D721Med (cell line): ENCODE results near the gene YIF1A.
"Not testable (repeated sequence)": the region's sequence is repeated elsewhere in the genome, so short reads cannot be mapped to it uniquely, and the experiment has no call there.

Experiments
- DNase-seq: peaks from one replicate; pipeline ENCODE4 v3.0.0; 2011; ENCODE audit warnings: low spot score; ENCODE audit not compliant: insufficient read length
- FAIRE-seq: peaks from 2 replicates; lab custom pipeline; 2011; peaks lifted over from hg19 to GRCh38; lab: Jason Lieb, UNC
- TF ChIP-seq, protein P1 (sequence below): IDR thresholded peaks from 2 replicates; pipeline ENCODE4 v1.5.1; 2012; ENCODE audit warnings: mild to moderate bottlenecking, control low read depth; ENCODE audit not compliant: insufficient read depth; ENCODE audit errors: missing control alignments

Gene YIF1A

DNA sequence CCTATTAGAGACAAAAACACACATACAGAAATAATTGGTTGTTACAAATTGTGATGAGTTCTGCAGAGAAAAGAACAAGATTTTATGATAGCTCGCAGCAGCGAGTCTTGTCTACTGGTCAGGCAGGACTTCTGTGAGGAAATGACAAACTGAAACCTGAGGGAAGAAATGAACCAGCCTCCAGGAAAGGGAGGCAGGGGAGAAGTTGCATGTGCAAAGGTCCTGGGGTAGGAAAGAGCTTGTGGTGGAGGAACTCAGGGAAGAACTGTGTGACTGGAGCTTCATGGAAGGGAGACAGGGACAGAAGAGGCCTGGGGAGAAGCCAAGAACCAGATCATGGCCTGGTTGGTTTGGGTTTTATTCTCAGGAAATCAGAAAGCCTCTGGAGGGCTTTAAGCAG, 29.7 kb downstream of the YIF1A start:
- TF ChIP-seq, protein P1, sequence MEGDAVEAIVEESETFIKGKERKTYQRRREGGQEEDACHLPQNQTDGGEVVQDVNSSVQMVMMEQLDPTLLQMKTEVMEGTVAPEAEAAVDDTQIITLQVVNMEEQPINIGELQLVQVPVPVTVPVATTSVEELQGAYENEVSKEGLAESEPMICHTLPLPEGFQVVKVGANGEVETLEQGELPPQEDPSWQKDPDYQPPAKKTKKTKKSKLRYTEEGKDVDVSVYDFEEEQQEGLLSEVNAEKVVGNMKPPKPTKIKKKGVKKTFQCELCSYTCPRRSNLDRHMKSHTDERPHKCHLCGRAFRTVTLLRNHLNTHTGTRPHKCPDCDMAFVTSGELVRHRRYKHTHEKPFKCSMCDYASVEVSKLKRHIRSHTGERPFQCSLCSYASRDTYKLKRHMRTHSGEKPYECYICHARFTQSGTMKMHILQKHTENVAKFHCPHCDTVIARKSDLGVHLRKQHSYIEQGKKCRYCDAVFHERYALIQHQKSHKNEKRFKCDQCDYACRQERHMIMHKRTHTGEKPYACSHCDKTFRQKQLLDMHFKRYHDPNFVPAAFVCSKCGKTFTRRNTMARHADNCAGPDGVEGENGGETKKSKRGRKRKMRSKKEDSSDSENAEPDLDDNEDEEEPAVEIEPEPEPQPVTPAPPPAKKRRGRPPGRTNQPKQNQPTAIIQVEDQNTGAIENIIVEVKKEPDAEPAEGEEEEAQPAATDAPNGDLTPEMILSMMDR, result no peak
- no peak for FAIRE-seq
- DNase-seq, result no peak

DNA sequence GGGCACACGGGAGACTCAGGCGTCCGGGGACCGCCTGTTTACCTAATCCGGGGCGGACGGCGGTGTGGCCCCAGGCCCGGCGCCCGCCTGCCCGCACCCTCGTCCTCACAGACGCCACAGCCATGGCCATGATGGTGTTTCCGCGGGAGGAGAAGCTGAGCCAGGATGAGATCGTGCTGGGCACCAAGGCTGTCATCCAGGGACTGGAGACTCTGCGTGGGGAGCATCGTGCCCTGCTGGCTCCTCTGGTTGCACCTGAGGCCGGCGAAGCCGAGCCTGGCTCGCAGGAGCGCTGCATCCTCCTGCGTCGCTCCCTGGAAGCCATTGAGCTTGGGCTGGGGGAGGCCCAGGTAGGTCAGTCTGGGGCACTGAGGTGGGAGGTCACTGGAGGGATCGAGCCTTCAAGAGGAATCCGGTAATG, 30.5 kb downstream of the YIF1A start:
- FAIRE-seq (no peak), DNase-seq (no peak)
- TF ChIP-seq, protein P1, result no peak

DNA sequence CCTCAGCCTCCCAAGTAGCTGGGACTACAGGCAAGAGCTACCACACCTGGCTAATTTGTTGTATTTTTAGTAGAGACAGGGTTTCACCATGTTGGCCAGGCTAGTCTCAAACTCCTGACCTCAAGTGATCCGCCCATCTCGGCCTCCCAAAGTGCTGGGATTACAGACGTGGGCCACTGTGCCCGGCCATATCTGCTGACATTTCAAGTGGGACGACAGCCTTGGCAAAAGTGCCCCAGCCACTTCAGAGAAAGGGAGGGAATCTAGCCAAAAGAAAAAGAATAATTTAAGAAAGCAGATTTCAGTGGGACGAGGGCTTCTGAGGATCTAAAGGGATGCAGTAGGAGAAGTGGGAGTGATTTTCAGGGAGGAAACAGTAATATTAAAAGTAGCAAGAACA, 35.9 kb downstream of the YIF1A start:
- DNase-seq, FAIRE-seq: not testable (repeated sequence)

DNA sequence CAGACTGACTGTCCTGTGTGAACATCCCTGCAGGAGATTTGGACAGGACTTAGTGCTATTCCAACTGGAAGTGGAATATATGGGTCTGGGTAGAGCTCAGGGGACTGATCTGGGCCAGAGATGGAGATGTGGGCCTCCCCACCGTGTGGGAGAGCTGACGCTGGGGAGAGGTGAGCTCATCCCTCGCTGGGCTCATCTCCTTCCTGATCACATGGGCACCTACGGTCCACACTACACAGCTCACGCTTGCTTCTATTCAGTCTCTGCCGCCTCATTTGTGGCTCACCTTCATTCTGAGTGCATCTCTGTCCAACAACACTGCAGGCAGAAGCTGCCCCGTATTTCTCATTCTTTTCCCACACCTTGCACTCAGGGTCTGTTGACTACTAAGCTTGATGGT, 37.1 kb downstream of the YIF1A start:
- TF ChIP-seq, protein P1, result no peak
- DNase-seq (no peak), FAIRE-seq (no peak)

DNA sequence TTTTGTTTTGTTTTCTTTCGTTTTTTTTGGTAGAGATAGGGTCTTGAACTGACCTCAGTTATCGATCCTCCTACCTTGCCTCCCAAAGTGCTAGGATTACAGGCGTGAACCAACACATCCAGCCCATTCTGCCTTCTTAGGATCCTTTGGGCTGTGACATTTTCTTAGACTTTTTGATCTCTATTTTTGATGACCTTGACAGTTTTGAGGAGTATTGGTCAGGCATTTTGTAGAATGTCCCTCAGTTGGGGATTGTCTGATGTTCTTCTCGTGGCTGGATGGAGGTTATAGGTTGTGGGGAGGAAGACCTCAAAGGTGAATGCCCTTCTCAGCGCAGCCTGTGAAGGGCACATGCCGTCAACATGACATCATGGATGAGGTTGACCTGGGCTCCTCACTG, 40.0 kb downstream of the YIF1A start:
- DNase-seq (no peak), FAIRE-seq (no peak)
- TF ChIP-seq, protein P1, result no peak

DNA sequence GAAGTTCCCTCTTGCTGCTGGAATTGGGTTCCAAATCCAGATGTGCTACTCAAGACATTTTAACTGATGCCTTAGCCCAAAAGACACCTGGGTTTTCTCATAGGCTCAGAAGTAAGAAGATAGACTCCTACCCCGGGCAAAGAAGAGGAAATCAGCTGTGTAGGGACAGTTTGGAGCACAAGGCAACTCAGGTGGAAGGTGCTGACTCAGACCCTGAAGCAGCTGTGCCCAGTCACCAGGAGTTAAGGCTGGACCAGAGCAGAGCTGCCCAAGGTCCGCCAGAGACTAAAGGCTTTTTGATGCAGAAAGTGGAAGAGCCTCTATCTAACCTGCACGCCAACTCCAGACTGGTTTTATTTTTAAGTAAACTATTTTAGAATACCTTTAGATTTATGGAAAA, 41.1 kb downstream of the YIF1A start:
- TF ChIP-seq, protein P1, result no peak
- no peak for FAIRE-seq

DNA sequence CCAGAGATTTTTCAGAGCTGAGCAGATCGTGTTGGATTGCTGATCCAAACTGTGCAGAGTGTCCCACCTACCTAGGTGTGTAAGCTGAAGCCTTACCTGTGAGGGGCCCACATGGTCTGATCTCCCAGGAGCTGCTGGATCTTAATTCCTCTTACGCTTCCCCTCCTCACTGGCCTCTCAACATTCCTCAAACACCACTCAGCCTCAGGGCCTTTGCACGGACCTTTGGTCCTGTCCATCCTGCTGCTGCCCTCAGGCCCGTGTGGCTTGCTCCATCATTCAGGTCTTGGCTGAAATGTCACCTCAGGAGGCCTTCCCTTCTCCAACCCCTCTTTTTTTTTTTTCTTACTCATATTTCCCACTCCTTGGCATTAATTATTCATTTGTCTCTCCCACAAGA, 41.6 kb downstream of the YIF1A start:
- TF ChIP-seq, protein P1, result no peak
- DNase-seq, result no peak
- FAIRE-seq, result no peak

More for the DNA sequence above, 41.1 kb downstream of the YIF1A start:
- no peak for DNase-seq

DNA sequence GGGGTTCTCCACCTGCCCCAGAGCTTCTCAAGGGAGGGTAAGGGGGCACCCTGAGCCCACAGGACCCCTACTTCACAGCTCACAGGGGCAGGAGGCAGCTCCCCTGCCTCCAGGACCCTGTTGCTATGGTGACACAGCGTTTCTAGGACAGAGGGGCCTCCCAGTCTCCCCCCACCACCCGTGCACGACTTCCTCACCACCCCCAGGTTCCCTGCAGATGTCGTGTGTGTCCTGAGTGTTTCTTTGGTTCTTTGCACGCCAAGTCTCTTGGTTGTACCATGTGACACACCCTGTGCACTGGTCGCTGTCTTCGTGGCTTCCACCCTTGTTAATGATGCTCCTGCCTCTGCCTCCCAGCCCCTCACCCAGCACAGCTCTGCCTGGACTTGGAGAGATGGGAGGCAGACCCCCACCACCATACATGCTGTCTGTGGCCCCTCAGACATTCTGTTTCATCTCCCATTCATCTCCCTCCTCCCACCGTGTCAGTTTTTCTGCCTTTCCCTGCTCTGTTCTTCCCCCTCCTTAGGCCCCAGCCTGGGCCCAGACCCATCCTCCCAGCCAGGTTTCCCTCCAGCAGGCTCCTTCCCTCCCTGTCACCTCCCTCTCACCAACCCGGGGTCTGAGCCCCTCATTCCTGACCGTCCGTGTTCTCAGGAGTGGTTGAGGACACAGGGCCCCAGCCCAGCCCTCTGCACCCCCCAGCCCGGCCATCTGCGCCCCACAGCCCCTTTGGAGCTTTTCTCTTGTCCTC, 45.0 kb downstream of the YIF1A start:
- FAIRE-seq (no peak), DNase-seq (no peak)
- TF ChIP-seq, protein P1, result no peak
